ENCODE measurements around the gene CALML4.

- TF ChIP-seq CTCF (IDR thresholded peaks at IDR 0.05): no peak
- no peak for TF ChIP-seq POLR2A (IDR thresholded peaks at IDR 0.05)
Measured at GRCh38 chr15:68186671-68187397, 18.3 kb downstream of the CALML4 start.
